ENCODE measurements around the gene AGAP1.

GRCh38 chr2:235829726-235830125 is 335.9 kb downstream of the AGAP1 start:
- TF ChIP-seq CTCF (IDR thresholded peaks at IDR 0.05) (no peak), SREBF2 (IDR thresholded peaks at IDR 0.05) (no peak), CHD2 (IDR thresholded peaks at IDR 0.05; ENCODE audit: low read length, partially characterized antibody) (no peak), BHLHE40 (IDR thresholded peaks at IDR 0.05; ENCODE audit: low read depth, low read length) (no peak), CEBPB (IDR thresholded peaks at IDR 0.05) (no peak), USF2 (IDR thresholded peaks at IDR 0.05) (no peak), E2F6 (IDR thresholded peaks at IDR 0.05; ENCODE audit: borderline replicate concordance, low read depth) (no peak), EP300 (IDR thresholded peaks at IDR 0.05) (no peak), POLR2A (IDR thresholded peaks at IDR 0.05; ENCODE audit: low read length) (no peak), MAFK (IDR thresholded peaks at IDR 0.05; ENCODE audit: partially characterized antibody) (no peak)

Data from A549 (cell line).